GM04503 (cell line): ENCODE results near the gene CDK18.
"Not testable (repeated sequence)": the region's sequence is repeated elsewhere in the genome, so short reads cannot be mapped to it uniquely, and the experiment has no call there.

Source experiments
- DNase-seq: peaks from one replicate; pipeline ENCODE4 v3.0.0-alpha.2; 2012; ENCODE audit warnings: low read depth

Gene CDK18

GRCh38 chr1:205481218-205481617, 23.3 kb upstream of the CDK18 start:
- no peak for DNase-seq

GRCh38 chr1:205481629-205482151, 22.8 kb upstream of the CDK18 start:
- no peak for DNase-seq

- not testable (repeated sequence) for DNase-seq
Measured at GRCh38 chr1:205482587-205482986, 21.9 kb upstream of the CDK18 start.

- DNase-seq: no peak
Measured at GRCh38 chr1:205483372-205483771, 21.1 kb upstream of the CDK18 start.

GRCh38 chr1:205484985-205485967, 19.2 kb upstream of the CDK18 start:
- no peak for DNase-seq

- no peak for DNase-seq
Measured at GRCh38 chr1:205486258-205486657, 18.2 kb upstream of the CDK18 start.

- DNase-seq: no peak
Measured at GRCh38 chr1:205488074-205488723, 16.3 kb upstream of the CDK18 start.

- DNase-seq: no peak
Measured at GRCh38 chr1:205491794-205492193, 12.7 kb upstream of the CDK18 start.

GRCh38 chr1:205492201-205492667, 12.2 kb upstream of the CDK18 start:
- DNase-seq: no peak

- no peak for DNase-seq
Measured at GRCh38 chr1:205492774-205493173, 11.7 kb upstream of the CDK18 start.

GRCh38 chr1:205493241-205494085, 11.0 kb upstream of the CDK18 start:
- DNase-seq: peak; percentile 25

- no peak for DNase-seq
Measured at GRCh38 chr1:205494115-205494514, 10.4 kb upstream of the CDK18 start.

- no peak for DNase-seq
Measured at GRCh38 chr1:205495237-205495823, 9.1 kb upstream of the CDK18 start.

- no peak for DNase-seq
Measured at GRCh38 chr1:205496661-205497060, 7.8 kb upstream of the CDK18 start.

- DNase-seq: no peak
Measured at GRCh38 chr1:205497351-205497750, 7.1 kb upstream of the CDK18 start.

GRCh38 chr1:205499789-205500188, 4.7 kb upstream of the CDK18 start:
- DNase-seq: no peak

- no peak for DNase-seq
Measured at GRCh38 chr1:205500240-205501233, 3.9 kb upstream of the CDK18 start.

- DNase-seq: no peak
Measured at GRCh38 chr1:205502111-205502810, 2.2 kb upstream of the CDK18 start.

GRCh38 chr1:205502992-205503391, 1.5 kb upstream of the CDK18 start:
- no peak for DNase-seq
